ENCODE measurements around the gene ARPP21.
"Not testable (repeated sequence)": the region's sequence is repeated elsewhere in the genome, so short reads cannot be mapped to it uniquely, and the experiment has no call there.

GRCh38 chr3:35620238-35620637 is 19.1 kb upstream of the ARPP21 start:
- not testable (repeated sequence) for TF ChIP-seq CTCF (conservative IDR thresholded peaks at IDR 0.05; ENCODE audit: low read depth, low read length); EZH2 (IDR thresholded peaks at IDR 0.05; ENCODE audit: low read length, unreplicated experiment); EZH2phosphoT487 (IDR thresholded peaks at IDR 0.05; ENCODE audit: borderline replicate concordance, low read length)
